Thymus (tissue), 11 donors: ENCODE data around the gene CD3D. TPM values are rescaled to one million over a fixed set of nuclear protein-coding genes. Genes with fewer than 3 reads are reported as not detected.
"Not testable (repeated sequence)": the region's sequence is repeated elsewhere in the genome, so short reads cannot be mapped to it uniquely, and the experiment has no call there.

ENCODE experiments used
- DNase-seq, 9 donors: peaks; one replicate each; pipeline ENCODE4 v3.0.0-alpha.2; 2013; ENCODE audit warnings: low spot score in 9 of 9, low read depth in 6 of 9, missing footprints in 1 of 9
- H3K27ac ChIP-seq, 2 donors: one replicate each; pipeline ENCODE4 v1.5.1; 2013; ENCODE audit warnings: control low read depth in 1 of 2, low read depth in 1 of 2, low read length in 1 of 2, mild to moderate bottlenecking in 1 of 2, moderate library complexity in 1 of 2
- H3K27me3 ChIP-seq, 2 donors: one replicate each; pipeline ENCODE4 v1.5.1; 2013; ENCODE audit warnings: low read length in 1 of 2; ENCODE audit not compliant: control insufficient read depth in 2 of 2, insufficient read depth in 1 of 2
- H3K36me3 ChIP-seq, 2 donors: one replicate each; pipeline ENCODE4 v1.5.1; 2013; ENCODE audit warnings: low read length in 1 of 2, mild to moderate bottlenecking in 1 of 2, moderate library complexity in 1 of 2; ENCODE audit not compliant: control insufficient read depth in 2 of 2, insufficient read depth in 2 of 2
- H3K4me1 ChIP-seq, 2 donors: one replicate each; pipeline ENCODE4 v1.5.1; 2013; ENCODE audit warnings: low read length in 2 of 2; ENCODE audit not compliant: control insufficient read depth in 2 of 2, insufficient read depth in 2 of 2
- H3K4me3 ChIP-seq, 2 donors: one replicate each; pipeline ENCODE4 v1.5.1; 2013; ENCODE audit warnings: low read length in 2 of 2, control low read depth in 1 of 2, mild to moderate bottlenecking in 1 of 2
- H3K9me3 ChIP-seq, 2 donors: one replicate each; pipeline ENCODE4 v1.5.1; 2013; ENCODE audit warnings: low read length in 1 of 2, mild to moderate bottlenecking in 1 of 2; ENCODE audit not compliant: control insufficient read depth in 2 of 2, insufficient read depth in 1 of 2
- WGBS: extraction: QIAGEN DNeasy Blood & Tissue Kit; methylation state at CpG from one replicate; pipeline ENCODE4 v1.1.7; 2013; 5-methylcytosine and 5-hydroxymethylcytosine counted together
- polyA plus RNA-seq: library from polyadenylated mRNA; stranded (reverse); fragments of 200-250 nt; gene quantifications from one replicate; pipeline ENCODE4 v1.2.3, GENCODE V29; 2013
- total RNA-seq: library from RNA; stranded (reverse); fragments of 120-200 nt; gene quantifications from one replicate; pipeline ENCODE4 v1.2.4, GENCODE V29; 2013
- donor health status: healthy.

CD3D gene
- total and polyA plus RNA-seq, 2 donors, result 501 to 1,261 TPM

GRCh38 chr11:118313242-118313641 is 29.3 kb downstream of the CD3D start:
- Histone ChIP-seq H3K27me3 (no peaks in the 10 kb centered on the region), H3K4me3 (no peak overlapping the region), H3K4me1 (peaks cover 62 to 85% of the 10 kb centered on the region in 2 donors), H3K36me3 (peaks cover 39 to 81% of the 10 kb centered on the region in 2 donors), H3K27ac (peak overlapping the region; percentile 83 to 92), H3K9me3 (no peaks in the 10 kb centered on the region)
- no peak for DNase-seq
- WGBS, result 89% methylated on average over 4 of the region's 4 CpGs

GRCh38 chr11:118312328-118312727 is 30.2 kb downstream of the CD3D start:
- H3K4me1 ChIP-seq, result peaks cover 63 to 85% of the 10 kb centered on the region in 2 donors
- H3K4me3 ChIP-seq, result no peak overlapping the region
- H3K27me3 ChIP-seq, result no peaks in the 10 kb centered on the region
- WGBS, result 98% methylated on average over 2 of the region's 2 CpGs
- peaks cover 48 to 88% of the 10 kb centered on the region in 2 donors for H3K36me3 ChIP-seq
- DNase-seq, result no peak
- peak overlapping the region; percentile 69 to 92 for H3K27ac ChIP-seq
- H3K9me3 ChIP-seq, result no peaks in the 10 kb centered on the region

- H3K27me3 ChIP-seq, result no peaks in the 10 kb centered on the region
- H3K36me3 ChIP-seq, result peaks cover 55 to 94% of the 10 kb centered on the region in 2 donors
- H3K9me3 ChIP-seq, result no peaks in the 10 kb centered on the region
- 89% methylated on average over 4 of the region's 4 CpGs for WGBS
- no peak for DNase-seq
- peaks cover 58 to 84% of the 10 kb centered on the region in 2 donors for H3K4me1 ChIP-seq
- H3K4me3 ChIP-seq, result peak overlapping the region in 1 of 2 donors; percentile 16
- peak overlapping the region in 1 of 2 donors; percentile 92 for H3K27ac ChIP-seq
These were observed 31.0 kb downstream of the CD3D start for GRCh38 chr11:118311518-118311917.

GRCh38 chr11:118310781-118311485 is 31.6 kb downstream of the CD3D start:
- Histone ChIP-seq H3K27ac (peak overlapping the region; percentile 55 to 92), H3K36me3 (peaks cover 55 to 96% of the 10 kb centered on the region in 2 donors), H3K4me1 (peaks cover 55 to 79% of the 10 kb centered on the region in 2 donors), H3K4me3 (peak overlapping the region in 1 of 2 donors; percentile 17), H3K9me3 (no peaks in the 10 kb centered on the region), H3K27me3 (no peaks in the 10 kb centered on the region)
- WGBS, result 94% methylated on average over 3 of the region's 3 CpGs
- DNase-seq, result no peak

GRCh38 chr11:118310271-118310670 is 32.2 kb downstream of the CD3D start:
- no peaks in the 10 kb centered on the region for H3K9me3 ChIP-seq
- no peak overlapping the region for H3K4me3 ChIP-seq
- H3K36me3 ChIP-seq, result peaks cover 52 to 89% of the 10 kb centered on the region in 2 donors
- 96% methylated on average over 3 of the region's 3 CpGs for WGBS
- DNase-seq, result no peak
- H3K27me3 ChIP-seq, result no peaks in the 10 kb centered on the region
- peaks cover 49 to 73% of the 10 kb centered on the region in 2 donors for H3K4me1 ChIP-seq
- H3K27ac ChIP-seq, result peak overlapping the region in 1 of 2 donors; percentile 21

GRCh38 chr11:118308995-118309528 is 33.4 kb downstream of the CD3D start:
- not testable (repeated sequence) for H3K9me3 ChIP-seq
- WGBS, result 91% methylated on average over 5 of the region's 5 CpGs

GRCh38 chr11:118306556-118306955 is 35.9 kb downstream of the CD3D start:
- no peak for DNase-seq
- Histone ChIP-seq H3K27me3 (no peaks in the 10 kb centered on the region), H3K27ac (peak overlapping the region; percentile 92 to 96), H3K4me3 (peak overlapping the region; percentile 57 to 63), H3K36me3 (peaks cover 20 to 52% of the 10 kb centered on the region in 2 donors), H3K9me3 (no peaks in the 10 kb centered on the region), H3K4me1 (peaks cover 30 to 65% of the 10 kb centered on the region in 2 donors)
- WGBS, result 75% methylated on average over 2 of the region's 2 CpGs

More at GRCh38 chr11:118308995-118309528, 33.4 kb downstream of the CD3D start:
- peaks cover 39 to 65% of the 10 kb centered on the region in 2 donors for H3K4me1 ChIP-seq
- not testable (repeated sequence) for DNase-seq, H3K4me3 ChIP-seq, H3K27me3 ChIP-seq, H3K27ac ChIP-seq
- peaks cover 40 to 77% of the 10 kb centered on the region in 2 donors for H3K36me3 ChIP-seq

GRCh38 chr11:118305726-118306125 is 36.8 kb downstream of the CD3D start:
- peak in 6 of 9 donors; percentile 74 to 93 (median 80) for DNase-seq
- H3K36me3 ChIP-seq, result peaks cover 16 to 44% of the 10 kb centered on the region in 2 donors
- peak overlapping the region; percentile 57 to 63 for H3K4me3 ChIP-seq
- 14% methylated on average over 8 of the region's 8 CpGs for WGBS
- no peaks in the 10 kb centered on the region for H3K27me3 ChIP-seq
- H3K27ac ChIP-seq, result peak overlapping the region; percentile 92 to 96
- no peaks in the 10 kb centered on the region for H3K9me3 ChIP-seq
- peaks cover 30 to 64% of the 10 kb centered on the region in 2 donors for H3K4me1 ChIP-seq

GRCh38 chr11:118304568-118305248 is 37.8 kb downstream of the CD3D start, which contains the start of gene CD3E:
CD3E (plus strand) TSS chr11:118304730; CDS start chr11:118304953, 223 bp downstream.
- Histone ChIP-seq H3K27ac (peak within 1 kb of the TSS; percentile 92 to 98), H3K27me3 (no peaks in the 10 kb centered on the region), H3K4me3 (peak within 1 kb of the TSS; percentile 57 to 63), H3K9me3 (no peaks in the 10 kb centered on the region), H3K36me3 (peaks cover 16 to 34% of the 10 kb centered on the region in 2 donors), H3K4me1 (peaks cover 27 to 60% of the 10 kb centered on the region in 2 donors)
- WGBS, result 25% methylated on average over 8 of the region's 8 CpGs
- peak; percentile 71 to 95 (median 85) for DNase-seq
